Gastrocnemius medialis (tissue), 4 donors: Measurements from ENCODE around the gene DRICH1.

Experiments
- POLR2A ChIP-seq, 2 donors: fragments of 450-650 bp; IDR thresholded peaks; one replicate each; pipeline ENCODE4 v1.6.1; 2017; ENCODE audit warnings: antibody characterized with exemption in 2 of 2, mild to moderate bottlenecking in 2 of 2, moderate library complexity in 2 of 2
- TF ChIP-seq, protein P1 (sequence below), 5 experiments: fragments of 450-650 bp in 3 of 5; fragments of 200-600 bp in 2 of 5; sonication (generic) in 2 of 5; IDR thresholded peaks in 4 of 5; conservative IDR thresholded peaks in 1 of 5; 1 replicate in 4 of 5; 2 replicates in 1 of 5; pipeline ENCODE4 v1.5.1; 2016 to 2019; ENCODE audit warnings: antibody characterized with exemption in 5 of 5, mild to moderate bottlenecking in 3 of 5, moderate library complexity in 3 of 5

DNA sequence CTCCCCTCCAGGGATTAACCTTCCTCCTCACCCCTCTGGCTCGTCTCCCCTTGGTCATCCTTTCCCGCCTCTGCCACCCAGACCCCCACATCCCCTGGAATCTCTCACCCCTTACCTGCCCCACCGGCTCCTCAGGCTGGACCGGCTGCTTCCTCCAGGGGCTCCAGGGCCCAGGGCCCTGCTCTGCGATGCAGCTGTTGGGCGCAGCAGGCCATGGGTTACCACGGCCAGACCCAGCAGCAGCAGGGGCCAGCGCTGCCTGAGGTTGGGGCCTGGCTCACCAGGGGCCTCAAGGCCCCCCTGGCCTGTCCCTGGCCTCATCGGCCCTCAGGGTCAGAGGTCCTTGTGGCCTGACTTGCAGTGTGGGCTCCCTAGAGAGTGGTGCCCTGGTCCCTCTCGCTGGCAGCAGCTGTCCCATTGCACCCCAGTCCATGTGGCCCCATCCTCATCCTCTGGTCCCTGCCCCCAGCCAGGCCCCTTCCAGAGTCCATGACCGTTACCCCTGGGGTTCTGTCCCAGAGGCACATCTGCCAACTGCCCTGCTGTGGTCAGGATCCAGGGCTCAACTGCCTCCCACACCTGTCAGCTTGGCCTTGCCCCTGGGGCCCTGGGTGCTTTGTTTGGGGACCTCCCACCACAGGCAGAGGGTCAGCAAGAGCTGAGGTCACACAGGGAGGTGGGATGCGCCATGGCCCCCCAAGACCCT is 52.1 kb downstream of the DRICH1 start, which contains the start of gene IGLL1:
- TF ChIP-seq, protein P1, sequence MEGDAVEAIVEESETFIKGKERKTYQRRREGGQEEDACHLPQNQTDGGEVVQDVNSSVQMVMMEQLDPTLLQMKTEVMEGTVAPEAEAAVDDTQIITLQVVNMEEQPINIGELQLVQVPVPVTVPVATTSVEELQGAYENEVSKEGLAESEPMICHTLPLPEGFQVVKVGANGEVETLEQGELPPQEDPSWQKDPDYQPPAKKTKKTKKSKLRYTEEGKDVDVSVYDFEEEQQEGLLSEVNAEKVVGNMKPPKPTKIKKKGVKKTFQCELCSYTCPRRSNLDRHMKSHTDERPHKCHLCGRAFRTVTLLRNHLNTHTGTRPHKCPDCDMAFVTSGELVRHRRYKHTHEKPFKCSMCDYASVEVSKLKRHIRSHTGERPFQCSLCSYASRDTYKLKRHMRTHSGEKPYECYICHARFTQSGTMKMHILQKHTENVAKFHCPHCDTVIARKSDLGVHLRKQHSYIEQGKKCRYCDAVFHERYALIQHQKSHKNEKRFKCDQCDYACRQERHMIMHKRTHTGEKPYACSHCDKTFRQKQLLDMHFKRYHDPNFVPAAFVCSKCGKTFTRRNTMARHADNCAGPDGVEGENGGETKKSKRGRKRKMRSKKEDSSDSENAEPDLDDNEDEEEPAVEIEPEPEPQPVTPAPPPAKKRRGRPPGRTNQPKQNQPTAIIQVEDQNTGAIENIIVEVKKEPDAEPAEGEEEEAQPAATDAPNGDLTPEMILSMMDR (IDR thresholded peaks at IDR 0.05 in 4 of 5, conservative IDR thresholded peaks at IDR 0.05 in 1 of 5) = no peak
- no peak for TF ChIP-seq POLR2A (IDR thresholded peaks at IDR 0.05)
